WTC11 (cell line): ENCODE data around the gene UCN. TPM values are rescaled to one million over a fixed set of nuclear protein-coding genes. Genes with fewer than 3 reads are reported as not detected.

Experiments used
- ATAC-seq: fragments of 200-7000 bp; cut with Tn5 transposase; 2 replicates; pipeline ENCODE4 v1.10.0; 2021; ENCODE audit warnings: mild to moderate bottlenecking, moderate library complexity
- CTCF ChIA-PET: fragments of 300-600 bp; sonication (Branson Sonifier 250); formaldehyde crosslinking; loops from one replicate; lab custom pipeline; 2021; ENCODE audit warnings: antibody characterized with exemption; lab: Charles Lee
- POLR2A ChIA-PET: fragments of 350-600 bp; sonication (Branson Sonifier 250); formaldehyde crosslinking; loops from one replicate; lab custom pipeline; 2021; ENCODE audit warnings: antibody characterized with exemption; lab: Charles Lee
- DNase-seq: peaks from one replicate; pipeline ENCODE4 v3.0.0; 2021; ENCODE audit warnings: low spot score
- H3K27ac Mint-ChIP-seq: 2 replicates; pipeline ENCODE4 v1.8.0; 2021; ENCODE audit warnings: mixed read lengths
- H3K27me3 Mint-ChIP-seq: 2 replicates; pipeline ENCODE4 v1.8.0; 2021; ENCODE audit warnings: low read depth, mild to moderate bottlenecking, moderate library complexity, mixed read lengths
- H3K36me3 Mint-ChIP-seq: 2 replicates; pipeline ENCODE4 v1.8.0; 2021; ENCODE audit warnings: mixed read lengths
- H3K4me1 Mint-ChIP-seq: 2 replicates; pipeline ENCODE4 v1.8.0; 2022; ENCODE audit warnings: mixed read lengths
- H3K4me3 Mint-ChIP-seq: 2 replicates; pipeline ENCODE4 v1.8.0; 2021; ENCODE audit warnings: mild to moderate bottlenecking, moderate library complexity, mixed read lengths
- H3K9me3 Mint-ChIP-seq: 2 replicates; pipeline ENCODE4 v1.8.0; 2021; ENCODE audit warnings: mixed read lengths
- ATF1 ChIP-seq: sonication (generic); formaldehyde crosslinking; IDR thresholded peaks from 2 replicates; pipeline ENCODE4 v1.8.1; 2023; ENCODE audit warnings: mild to moderate bottlenecking, moderate library complexity, missing genetic modification reagents
- ATF2 ChIP-seq: sonication (generic); formaldehyde crosslinking; IDR thresholded peaks from 2 replicates; pipeline ENCODE4 v1.8.1; 2022; ENCODE audit warnings: low read depth, missing genetic modification reagents, borderline replicate concordance
- CBFB ChIP-seq: sonication (generic); formaldehyde crosslinking; IDR thresholded peaks from 2 replicates; pipeline ENCODE4 v1.8.1; 2022; ENCODE audit warnings: mild to moderate bottlenecking, low read depth, missing genetic modification reagents
- E2F1 ChIP-seq: sonication (generic); formaldehyde crosslinking; IDR thresholded peaks from 2 replicates; pipeline ENCODE4 v1.8.0; 2022; ENCODE audit warnings: mild to moderate bottlenecking, missing genetic modification reagents
- ELF4 ChIP-seq: sonication (generic); formaldehyde crosslinking; IDR thresholded peaks from 2 replicates; pipeline ENCODE4 v1.8.1; 2022; ENCODE audit warnings: low read depth, mild to moderate bottlenecking, moderate library complexity, missing genetic modification reagents
- ESRRA ChIP-seq: sonication (generic); formaldehyde crosslinking; IDR thresholded peaks from 2 replicates; pipeline ENCODE4 v1.8.1; 2022; ENCODE audit warnings: mild to moderate bottlenecking, missing genetic modification reagents, borderline replicate concordance
- GTF2I ChIP-seq: fragments of 250-450 bp; sonication (Bioruptor Pico); conservative IDR thresholded peaks from 2 replicates; pipeline ENCODE4 v1.4.0; 2021; ENCODE audit warnings: mild to moderate bottlenecking
- MAX ChIP-seq: sonication (generic); formaldehyde crosslinking; IDR thresholded peaks from 2 replicates; pipeline ENCODE4 v1.8.0; 2022; ENCODE audit warnings: mild to moderate bottlenecking, missing genetic modification reagents
- MLX ChIP-seq: sonication (generic); formaldehyde crosslinking; IDR thresholded peaks from 2 replicates; pipeline ENCODE4 v1.8.1; 2023; ENCODE audit warnings: mild to moderate bottlenecking, missing genetic modification reagents, moderate library complexity
- NFATC4 ChIP-seq: fragments of 250-450 bp; sonication (Bioruptor Pico); IDR thresholded peaks from 2 replicates; pipeline ENCODE4 v1.9.0; 2021; ENCODE audit warnings: mild to moderate bottlenecking
- NR2C2 ChIP-seq: sonication (generic); formaldehyde crosslinking; IDR thresholded peaks from 2 replicates; pipeline ENCODE4 v1.8.0; 2022; ENCODE audit warnings: mild to moderate bottlenecking, missing genetic modification reagents
- PRRX2 ChIP-seq: fragments of 250-450 bp; sonication (Bioruptor Pico); IDR thresholded peaks from 2 replicates; pipeline ENCODE4 v1.8.0; 2021; ENCODE audit warnings: mild to moderate bottlenecking
- RELA ChIP-seq: sonication (generic); formaldehyde crosslinking; IDR thresholded peaks from 2 replicates; pipeline ENCODE4 v1.8.1; 2022; ENCODE audit warnings: missing genetic modification reagents, mild to moderate bottlenecking, borderline replicate concordance
- RORB ChIP-seq: fragments of 250-450 bp; sonication (Bioruptor Pico); IDR thresholded peaks from 2 replicates; pipeline ENCODE4 v1.9.0; 2021; ENCODE audit warnings: mild to moderate bottlenecking
- SMAD3 ChIP-seq: sonication (generic); formaldehyde crosslinking; IDR thresholded peaks from 2 replicates; pipeline ENCODE4 v1.8.0; 2022; ENCODE audit warnings: missing genetic modification reagents, mild to moderate bottlenecking, borderline replicate concordance
- TP53 ChIP-seq: sonication (generic); formaldehyde crosslinking; IDR thresholded peaks from 2 replicates; pipeline ENCODE4 v1.8.1; 2023; ENCODE audit warnings: mild to moderate bottlenecking, missing genetic modification reagents
- ZBTB21 ChIP-seq: sonication (generic); formaldehyde crosslinking; IDR thresholded peaks from 2 replicates; pipeline ENCODE4 v1.8.1; 2023; ENCODE audit warnings: mild to moderate bottlenecking, missing genetic modification reagents, borderline replicate concordance
- ZNF317 ChIP-seq: sonication (generic); formaldehyde crosslinking; IDR thresholded peaks from 2 replicates; pipeline ENCODE4 v1.8.1; 2023; ENCODE audit warnings: low read depth, mild to moderate bottlenecking, moderate library complexity, missing genetic modification reagents, borderline replicate concordance
- ZNF396 ChIP-seq: fragments of 250-450 bp; sonication (Bioruptor Pico); IDR thresholded peaks from 2 replicates; pipeline ENCODE4 v1.8.0; 2021; ENCODE audit warnings: mild to moderate bottlenecking, moderate library complexity, borderline replicate concordance
- ZNF425 ChIP-seq: fragments of 250-450 bp; sonication (Bioruptor Pico); conservative IDR thresholded peaks from 2 replicates; pipeline ENCODE4 v1.9.0; 2021; ENCODE audit warnings: mild to moderate bottlenecking
- ZNF532 ChIP-seq: fragments of 250-450 bp; sonication (Bioruptor Pico); IDR thresholded peaks from 2 replicates; pipeline ENCODE4 v1.9.0; 2021; ENCODE audit warnings: mild to moderate bottlenecking, borderline replicate concordance
- total RNA-seq: library from RNA; stranded (reverse); gene quantifications from 3 replicates; pipeline ENCODE4 v1.2.3, GENCODE V29; 2021

UCN gene
- total RNA-seq, 1 experiment from 2014 or later = 0.68 TPM

- Mint-ChIP-seq H3K4me1 (peaks cover 6% of the 10 kb centered on the region; the same call in 1 of the 2 replicates), H3K4me3 (peak overlapping the region; percentile 62), H3K27me3 (peaks cover 53% of the 10 kb centered on the region), H3K9me3 (no peaks in the 10 kb centered on the region), H3K36me3 (peaks cover 6% of the 10 kb centered on the region), H3K27ac (no peak overlapping the region)
- ChIA-PET CTCF (interaction anchor here (0.6 to 1.8 kb wide), 10 partner anchors 13 to 243 kb away, joined by 3 to 13 read pairs (median 6); partner anchors contain the start of genes MPV17, SLC30A3 and TRIM54), POLR2A (interaction anchor here (0.8 to 1.2 kb wide), 3 partner anchors 15 to 185 kb away, joined by 3 to 4 read pairs (median 4); partner anchors contain the start of genes GTF3C2 and MPV17)
- TF ChIP-seq ESRRA (CRISPR knock-in tag) (no peak), TP53 (CRISPR knock-in tag) (0 out of 2 replicates have a peak, but pooled peaks have one; percentile 3), ATF1 (0 out of 2 replicates have a peak, but pooled peaks have one; percentile 49), ATF2 (CRISPR knock-in tag) (no peak), NFATC4 (no peak), RELA (CRISPR knock-in tag) (peak; percentile 2; the same call in 1 of the 2 replicates)
- peak; percentile 30 for DNase-seq
- ATAC-seq = peak; percentile 45
Observed at GRCh38 chr2:27307545-27308358, 493 bp downstream of the UCN start.

- Mint-ChIP-seq H3K27me3 (peaks cover 53% of the 10 kb centered on the region), H3K9me3 (no peaks in the 10 kb centered on the region), H3K27ac (no peak overlapping the region), H3K4me3 (peak overlapping the region; percentile 62), H3K36me3 (peaks cover 6% of the 10 kb centered on the region), H3K4me1 (peaks cover 8% of the 10 kb centered on the region; the same call in 1 of the 2 replicates)
- CTCF ChIA-PET = interaction anchor here (1.1 to 1.7 kb wide), 7 partner anchors 14 to 137 kb away, joined by 3 to 12 read pairs (median 6); partner anchors contain the start of gene SLC30A3
- DNase-seq = no peak
- TF ChIP-seq ZNF532 (CRISPR knock-in tag) (no peak), MLX (CRISPR knock-in tag) (no peak), PRRX2 (CRISPR knock-in tag) (no peak), ESRRA (CRISPR knock-in tag) (no peak), CBFB (CRISPR knock-in tag) (no peak), GTF2I (CRISPR knock-in tag) (no peak), ELF4 (CRISPR knock-in tag) (no peak), ZBTB21 (CRISPR knock-in tag) (no peak), ATF1 (no peak), E2F1 (CRISPR knock-in tag) (no peak), NR2C2 (CRISPR knock-in tag) (no peak), MAX (CRISPR knock-in tag) (no peak), SMAD3 (CRISPR knock-in tag) (no peak), RORB (no peak), ZNF425 (CRISPR knock-in tag) (no peak), ZNF317 (CRISPR knock-in tag) (no peak), ZNF396 (CRISPR knock-in tag) (no peak)
- ATAC-seq = no peak
- POLR2A ChIA-PET = interaction anchor here (1.2 kb wide), 1 partner anchor 15 kb away, joined by 4 read pairs; the partner anchor contains the start of gene MPV17
Observed at GRCh38 chr2:27307287-27307544, 1.0 kb downstream of the UCN start.
